Measurements from ENCODE around the gene GSKIP.

GSKIP gene

GRCh38 chr14:96418075-96418474, 54.7 kb downstream of the GSKIP start:
- DNase-seq (ENCODE audit: low read depth), result no peak

GRCh38 chr14:96421236-96421635, 57.9 kb downstream of the GSKIP start:
- no peak for DNase-seq (ENCODE audit: low read depth)

GRCh38 chr14:96422992-96423391, 59.7 kb downstream of the GSKIP start:
- no peak for DNase-seq (ENCODE audit: low read depth)

GRCh38 chr14:96423446-96424108, 60.3 kb downstream of the GSKIP start:
- no peak for DNase-seq (ENCODE audit: low read depth)

GRCh38 chr14:96424109-96424989, 61.0 kb downstream of the GSKIP start:
- peak; percentile 3 for DNase-seq (ENCODE audit: low read depth)

- no peak for DNase-seq (ENCODE audit: low read depth)
Measured at GRCh38 chr14:96434040-96434439, 70.7 kb downstream of the GSKIP start.

All from stimulated activated CD8-positive, alpha-beta memory T cell treated with anti-CD3 and anti-CD28 coated beads, Interleukin-12 subunit alpha, Interleukin-12 subunit beta, amount 100 ng/mL, for 4 hours (primary cell).